HepG2 (cell line): ENCODE measurements around the gene ALKBH2. TPM values are rescaled to one million over a fixed set of nuclear protein-coding genes. Genes with fewer than 3 reads are reported as not detected.

Source experiments
- ATAC-seq: fragments of 200-7000 bp; cut with Tn5 transposase; 3 replicates; pipeline ENCODE4 v1.9.1; 2020; ENCODE audit warnings: mild to moderate bottlenecking, moderate library complexity
- BruUV-seq: library from RNA; stranded (reverse); fragments of 400-500 nt; replicated peaks from 2 replicates; lab custom pipeline; 2021; lab: Mats Ljungman, UMichigan
- CTCF ChIA-PET: fragments of 300-600 bp; formaldehyde crosslinking; extraction: SDS; loops from one replicate; lab custom pipeline; 2021; ENCODE audit warnings: low total read pairs, inconsistent platforms, low intra/inter-chr PET ratio; lab: Yijun Ruan, JAX
- POLR2A ChIA-PET: fragments of 350-600 bp; sonication (Branson Sonifier 250); formaldehyde crosslinking; loops from one replicate; lab custom pipeline; 2020; ENCODE audit warnings: antibody characterized with exemption, inconsistent platforms; lab: Yijun Ruan, JAX
- DNase-seq: peaks from one replicate; pipeline ENCODE4 v3.0.0-alpha.2; 2015; ENCODE audit warnings: low spot score
- FAIRE-seq: peaks from 3 replicates; lab custom pipeline; 2011; peaks lifted over from hg19 to GRCh38; lab: Jason Lieb, UNC
- H2AFZ ChIP-seq: one replicate; pipeline ENCODE4 v1.6.1; 2011; ENCODE audit warnings: low read length, inconsistent platforms
- H3K27ac ChIP-seq: fragments of 300-600 bp; 3 replicates; pipeline ENCODE4 v1.8.0; 2011; ENCODE audit warnings: mixed run types, mild to moderate bottlenecking, mixed read lengths, low read length, inconsistent platforms; ENCODE audit not compliant: insufficient read depth; ENCODE audit errors: extremely low read length
- H3K27me3 ChIP-seq, 2 experiments: fragments of 200-600 bp in 1 of 2; 2 replicates in 1 of 2; 3 replicates in 1 of 2; pipeline versions ENCODE4 v1.6.0 to v1.8.0; 2011; ENCODE audit warnings: low read length in 2 of 2, mild to moderate bottlenecking in 2 of 2, moderate library complexity in 2 of 2, inconsistent platforms in 1 of 2; ENCODE audit not compliant: insufficient read depth in 2 of 2, control insufficient read depth in 1 of 2
- H3K36me3 ChIP-seq, 2 experiments: fragments of 200-600 bp in 1 of 2; replicated peaks in 1 of 2; 2 replicates in 1 of 2; 3 replicates in 1 of 2; pipeline versions ENCODE4 v1.5.1 to v1.8.0; 2011; ENCODE audit warnings: low read length in 2 of 2, inconsistent platforms in 1 of 2; ENCODE audit not compliant: insufficient read depth in 2 of 2, control insufficient read depth in 1 of 2
- H3K4me1 ChIP-seq: 2 replicates; pipeline ENCODE4 v1.5.1; 2012; ENCODE audit warnings: low read length, inconsistent platforms; ENCODE audit not compliant: insufficient read depth
- H3K4me2 ChIP-seq: 2 replicates; pipeline ENCODE4 v1.6.0; 2011; ENCODE audit warnings: low read depth, low read length, inconsistent platforms
- H3K4me3 ChIP-seq, 3 experiments: fragments of 200-600 bp in 1 of 3; sonication (generic), shearing (Covaris generic) in 1 of 3; replicated peaks in 1 of 3; 2 replicates each; pipeline ENCODE4 v1.5.1; 2011 to 2016; ENCODE audit warnings: low read length in 3 of 3, inconsistent platforms in 2 of 3, low read depth in 2 of 3, mild to moderate bottlenecking in 2 of 3, control low read depth in 1 of 3, mixed read lengths in 1 of 3; ENCODE audit not compliant: insufficient read depth in 1 of 3
- H3K79me2 ChIP-seq: one replicate; pipeline ENCODE4 v1.6.1; 2011; ENCODE audit warnings: low read length, inconsistent platforms; ENCODE audit not compliant: insufficient read depth
- H3K9ac ChIP-seq: 2 replicates; pipeline ENCODE4 v1.6.0; 2011; ENCODE audit warnings: mild to moderate bottlenecking, low read depth, low read length, inconsistent platforms; ENCODE audit not compliant: insufficient read depth
- H3K9me3 ChIP-seq: 2 replicates; pipeline ENCODE4 v1.5.1; 2012; ENCODE audit warnings: mild to moderate bottlenecking, low read length
- H4K20me1 ChIP-seq: 2 replicates; pipeline ENCODE4 v1.6.0; 2011; ENCODE audit warnings: inconsistent platforms, mild to moderate bottlenecking, low read length, moderate library complexity; ENCODE audit not compliant: insufficient read depth
- HCFC1 ChIP-seq: fragments of 150-350 bp; IDR thresholded peaks from 2 replicates; pipeline ENCODE4 v1.6.1; 2014; ENCODE audit warnings: low read depth, low read length
- ISL2 ChIP-seq: sonication (generic); formaldehyde crosslinking; IDR thresholded peaks from 2 replicates; pipeline ENCODE4 v1.5.0; 2020; ENCODE audit warnings: missing genetic modification reagents
- NR1H2 ChIP-seq: sonication (generic); formaldehyde crosslinking; IDR thresholded peaks from 2 replicates; pipeline ENCODE4 v1.8.1; 2022; ENCODE audit warnings: low read depth, missing genetic modification reagents, borderline replicate concordance
- RXRB ChIP-seq: IDR thresholded peaks from 2 replicates; pipeline ENCODE4 v1.6.1; 2016; ENCODE audit warnings: borderline replicate concordance, missing genetic modification reagents, missing compliant biosample characterization
- SALL1 ChIP-seq: sonication (generic); formaldehyde crosslinking; IDR thresholded peaks from 2 replicates; pipeline ENCODE4 v1.8.0; 2022; ENCODE audit warnings: mild to moderate bottlenecking, missing genetic modification reagents
- SOX6 ChIP-seq, 2 experiments: fragments of 450-650 bp in 1 of 2; sonication (generic) in 1 of 2; formaldehyde crosslinking in 1 of 2; IDR thresholded peaks; 2 replicates each; pipeline versions ENCODE4 v1.4.0 to v1.6.1; 2017 to 2020; ENCODE audit warnings: antibody characterized with exemption in 1 of 2, mild to moderate bottlenecking in 1 of 2, missing genetic modification reagents in 1 of 2
- SP2 ChIP-seq: sonication (generic); formaldehyde crosslinking; IDR thresholded peaks from 2 replicates; pipeline ENCODE4 v1.5.1; 2020; ENCODE audit warnings: mild to moderate bottlenecking, missing genetic modification reagents
- ZBTB20 ChIP-seq: sonication (generic); formaldehyde crosslinking; IDR thresholded peaks from 2 replicates; pipeline ENCODE4 v1.8.1; 2023; ENCODE audit warnings: missing genetic modification reagents, low read depth, mild to moderate bottlenecking, borderline replicate concordance
- ZFP36 ChIP-seq: fragments of 150-350 bp; IDR thresholded peaks from 2 replicates; pipeline ENCODE4 v1.6.1; 2018; ENCODE audit warnings: borderline replicate concordance, low read length, low read depth; ENCODE audit not compliant: partially characterized antibody
- ZNF207 ChIP-seq: fragments of 450-650 bp; IDR thresholded peaks from 2 replicates; pipeline ENCODE4 v1.6.1; 2016; ENCODE audit warnings: antibody characterized with exemption, borderline replicate concordance
- ZNF597 ChIP-seq: sonication (generic); formaldehyde crosslinking; IDR thresholded peaks from 2 replicates; pipeline ENCODE4 v1.5.0; 2020; ENCODE audit warnings: missing genetic modification reagents
- ZNF770 ChIP-seq: sonication (generic); formaldehyde crosslinking; IDR thresholded peaks from 2 replicates; pipeline ENCODE4 v1.5.0; 2020; ENCODE audit warnings: mild to moderate bottlenecking, missing genetic modification reagents
- WGBS: methylation state at CpG from one replicate; pipeline ENCODE4 v1.1.6; 2017; ENCODE audit warnings: low lambda C conversion rate; 5-methylcytosine and 5-hydroxymethylcytosine counted together
- in situ Hi-C: cut with HindIII; loops from 2 replicates; pipeline ENCODE4 v1.10.0; 2017; ENCODE audit warnings: low pct_unique_long_range_greater_than_20kb; ENCODE audit not compliant: extremely low pct_ligation_motif_present
- intact Hi-C: fragments of 100-400 bp; cut with micrococcal nuclease; formaldehyde crosslinking; loops from one replicate; pipeline ENCODE4 v1.10.0; 2022; ENCODE audit not compliant: unreplicated experiment
- polyA plus RNA-seq, 8 experiments: library from polyadenylated mRNA; depleted of rRNA in 3 of 8; stranded (reverse) in 7 of 8; unstranded in 1 of 8; fragments of >200 nt; fragmentation: Illumina TruSeq in 4 of 8; extraction: Trizol in 4 of 8; gene quantifications; 2 replicates each; pipeline versions ENCODE4 v1.2.1 to v1.2.3, GENCODE V29; 2011 to 2016; ENCODE audit warnings: low read depth in 4 of 8, missing spikeins in 1 of 8, mixed read lengths in 1 of 8; ENCODE audit not compliant: insufficient read depth in 1 of 8
- total RNA-seq, 5 experiments: library from RNA; depleted of rRNA; stranded (reverse); fragments of >200 nt; fragmentation: Illumina TruSeq; extraction: Trizol; gene quantifications; 2 replicates each; pipeline ENCODE4 v1.2.3, GENCODE V29; 2016; ENCODE audit warnings: low read depth in 1 of 5

ALKBH2 gene
- total and polyA plus RNA-seq, 2 of the 13 experiments (the other 11 are each of a cell fraction or from before 2014, with no cell fraction given), result 21.0 to 40.5 TPM

GRCh38 chr12:109092497-109093021, 713 bp downstream of the ALKBH2 start:
- Histone ChIP-seq H3K27me3 (no peaks in the 10 kb centered on the region), H3K9ac (peak overlapping the region; percentile 63), H3K4me2 (peak overlapping the region; percentile 90), H3K27ac (peak overlapping the region; percentile 52), H3K4me1 (peaks cover 66% of the 10 kb centered on the region), H3K79me2 (peaks cover 18% of the 10 kb centered on the region), H3K4me3 (peak overlapping the region; percentile 25 to 66 (median 37))
- POLR2A ChIA-PET, result interaction anchor here (0.8 to 1.4 kb wide), 4 partner anchors 8 to 40 kb away, joined by 3 to 4 read pairs (median 4); partner anchors contain the start of gene USP30
- FAIRE-seq (no peak), ATAC-seq (no peak)
- intact Hi-C loops, result loop anchor here (1.0 to 10.0 kb wide), 3 partner anchors 40 to 428 kb away; partner anchors contain the start of gene USP30
- no TSS peak for BruUV-seq
- TF ChIP-seq NR1H2 (CRISPR knock-in tag), result no peak
- peak; percentile 98 for TF ChIP-seq ZNF770 (CRISPR knock-in tag)
- TF ChIP-seq, all 625 proteins: peak for 1
- no peaks in the 10 kb centered on the region for H3K9me3 ChIP-seq
- in situ Hi-C loops, result loop anchor here (5.0 to 10.0 kb wide), 2 partner anchors 140 to 208 kb away; partner anchors contain the start of gene DAO
- DNase-seq, result no peak
- H2AFZ ChIP-seq, result peak overlapping the region; percentile 71
- no peaks in the 10 kb centered on the region for H4K20me1 ChIP-seq
- 61% methylated on average over 6 of the region's 6 CpGs for WGBS
- CTCF ChIA-PET, result interaction anchor here (1.1 to 1.9 kb wide), 3 partner anchors 22 to 208 kb away, joined by 3 to 10 read pairs (median 7); no protein-coding TSS in a partner anchor
- peaks cover 6 to 18% of the 10 kb centered on the region in 2 experiments; a peak in 4 of 5 replicates for H3K36me3 ChIP-seq

GRCh38 chr12:109089683-109090082, 3.6 kb downstream of the ALKBH2 start:
- FAIRE-seq, result no peak
- peaks cover 79% of the 10 kb centered on the region for H3K4me1 ChIP-seq
- WGBS, result 91% methylated on average over 7 of the region's 7 CpGs
- in situ Hi-C loops (loop anchor here (5.0 to 10.0 kb wide), 2 partner anchors 137 to 205 kb away; partner anchors contain the start of gene DAO), intact Hi-C loops (loop anchor here (5.0 to 10.0 kb wide), 2 partner anchors 37 to 425 kb away; partner anchors contain the start of gene USP30)
- H3K36me3 ChIP-seq, result peaks cover 8 to 27% of the 10 kb centered on the region in 2 experiments; a peak in 4 of 5 replicates
- no peak overlapping the region for H3K9ac ChIP-seq
- H3K4me2 ChIP-seq, result no peak overlapping the region
- no peaks in the 10 kb centered on the region for H3K27me3 ChIP-seq
- no peak for DNase-seq
- no peaks in the 10 kb centered on the region for H4K20me1 ChIP-seq
- peaks cover 18% of the 10 kb centered on the region for H3K79me2 ChIP-seq
- H2AFZ ChIP-seq, result no peak overlapping the region
- no TSS peak for BruUV-seq
- H3K27ac ChIP-seq, result no peak overlapping the region
- CTCF ChIA-PET, result no interaction called here
- ATAC-seq, result no peak
- no peak overlapping the region for H3K4me3 ChIP-seq
- no peaks in the 10 kb centered on the region for H3K9me3 ChIP-seq
- POLR2A ChIA-PET, result no interaction called here
- TF ChIP-seq ZBTB20 (CRISPR knock-in tag) (no peak), SALL1 (CRISPR knock-in tag) (no peak), SOX6 (IDR thresholded peaks at IDR 0.05) (no peak), SOX6 (CRISPR knock-in tag; IDR thresholded peaks at IDR 0.05) (no peak), HCFC1 (no peak), ZNF207 (no peak), ZNF597 (CRISPR knock-in tag) (no peak), RXRB (CRISPR knock-in tag) (no peak), ZFP36 (no peak), ISL2 (CRISPR knock-in tag) (no peak), SP2 (CRISPR knock-in tag) (no peak)
